LNCAP (cell line): ENCODE measurements around the gene ANGPTL5.
A peak's percentile ranks its signal among the peaks of the same experiment; 100 is the strongest.

ENCODE experiments used
- CTCF ChIP-seq: fragments of 450-650 bp; IDR thresholded peaks from 2 replicates; pipeline ENCODE4 v1.5.1; 2017; ENCODE audit warnings: mild to moderate bottlenecking

The ANGPTL5 gene

GRCh38 chr11:101866619-101867491, 49.5 kb downstream of the ANGPTL5 start:
- no peak for TF ChIP-seq CTCF

- TF ChIP-seq CTCF, result no peak
Observed at GRCh38 chr11:101864098-101864497, 52.2 kb downstream of the ANGPTL5 start.

- no peak for TF ChIP-seq CTCF
Observed at GRCh38 chr11:101863361-101863760, 53.0 kb downstream of the ANGPTL5 start.

- peak; percentile 38 for TF ChIP-seq CTCF
Observed at GRCh38 chr11:101862391-101863233, 53.7 kb downstream of the ANGPTL5 start.

GRCh38 chr11:101860696-101861427, 55.5 kb downstream of the ANGPTL5 start:
- TF ChIP-seq CTCF, result peak; percentile 81

- peak; percentile 58 for TF ChIP-seq CTCF
Observed at GRCh38 chr11:101852260-101852659, 64.1 kb downstream of the ANGPTL5 start.

GRCh38 chr11:101848262-101848661, 68.1 kb downstream of the ANGPTL5 start:
- TF ChIP-seq CTCF, result peak; percentile 58
